Measurements from ENCODE around the gene CCDC192.

DNA sequence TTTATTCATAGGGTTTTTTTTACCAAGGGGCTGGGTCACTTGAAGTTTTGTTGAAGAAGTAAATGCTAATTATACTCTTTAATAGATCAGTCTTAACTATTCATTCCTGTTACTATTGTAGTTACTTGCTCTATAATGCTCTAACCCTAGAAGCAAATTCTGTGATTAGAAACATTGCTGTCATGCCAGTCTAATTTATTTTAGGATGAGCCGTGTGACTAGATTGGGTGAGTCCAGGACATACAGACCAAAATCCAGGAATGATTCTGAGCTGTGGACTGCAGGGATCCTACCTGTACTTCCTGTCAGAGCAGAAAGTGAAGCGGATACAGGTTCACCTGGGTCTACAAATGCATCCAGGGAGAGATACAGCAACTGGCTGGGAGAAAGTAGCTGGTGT is 757 bp upstream of the CCDC192 start:
- TF ChIP-seq, protein P1, sequence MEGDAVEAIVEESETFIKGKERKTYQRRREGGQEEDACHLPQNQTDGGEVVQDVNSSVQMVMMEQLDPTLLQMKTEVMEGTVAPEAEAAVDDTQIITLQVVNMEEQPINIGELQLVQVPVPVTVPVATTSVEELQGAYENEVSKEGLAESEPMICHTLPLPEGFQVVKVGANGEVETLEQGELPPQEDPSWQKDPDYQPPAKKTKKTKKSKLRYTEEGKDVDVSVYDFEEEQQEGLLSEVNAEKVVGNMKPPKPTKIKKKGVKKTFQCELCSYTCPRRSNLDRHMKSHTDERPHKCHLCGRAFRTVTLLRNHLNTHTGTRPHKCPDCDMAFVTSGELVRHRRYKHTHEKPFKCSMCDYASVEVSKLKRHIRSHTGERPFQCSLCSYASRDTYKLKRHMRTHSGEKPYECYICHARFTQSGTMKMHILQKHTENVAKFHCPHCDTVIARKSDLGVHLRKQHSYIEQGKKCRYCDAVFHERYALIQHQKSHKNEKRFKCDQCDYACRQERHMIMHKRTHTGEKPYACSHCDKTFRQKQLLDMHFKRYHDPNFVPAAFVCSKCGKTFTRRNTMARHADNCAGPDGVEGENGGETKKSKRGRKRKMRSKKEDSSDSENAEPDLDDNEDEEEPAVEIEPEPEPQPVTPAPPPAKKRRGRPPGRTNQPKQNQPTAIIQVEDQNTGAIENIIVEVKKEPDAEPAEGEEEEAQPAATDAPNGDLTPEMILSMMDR (IDR thresholded peaks at IDR 0.05), result no peak
- TF ChIP-seq POLR2A (IDR thresholded peaks at IDR 0.05) (no peak), POLR2AphosphoS5 (IDR thresholded peaks at IDR 0.05; ENCODE audit: insufficient read depth in 1 of 2, low read depth in 1 of 2) (no peak)

Measured in vagina (tissue), 2 donors.